Caco-2 (cell line): Measurements from ENCODE around the gene SMYD3. TPM values are rescaled to one million over a fixed set of nuclear protein-coding genes. Genes with fewer than 3 reads are reported as not detected.

Experiments
- BruUV-seq: library from RNA; stranded (reverse); fragments of 400-500 nt; replicated peaks from 2 replicates; lab custom pipeline; 2021; lab: Mats Ljungman, UMichigan
- CTCF ChIA-PET: fragments of 300-600 bp; sonication (Branson Sonifier 250); formaldehyde crosslinking; loops from one replicate; lab custom pipeline; 2022; ENCODE audit warnings: antibody characterized with exemption; lab: Charles Lee
- POLR2A ChIA-PET: fragments of 300-600 bp; sonication (Branson Sonifier 250); formaldehyde crosslinking; loops from one replicate; lab custom pipeline; 2022; ENCODE audit warnings: antibody characterized with exemption; lab: Charles Lee
- DNase-seq, 2 experiments: peaks; one replicate each; pipeline versions ENCODE4 v3.0.0 to v3.0.0-alpha.2; 2020 to 2022
- H3K27me3 ChIP-seq: replicated peaks from 2 replicates; pipeline ENCODE4 v1.6.0; 2011; ENCODE audit warnings: low read length; ENCODE audit not compliant: control insufficient read depth, insufficient read depth
- H3K36me3 ChIP-seq: 2 replicates; pipeline ENCODE4 v1.5.1; 2011; ENCODE audit warnings: low read length; ENCODE audit not compliant: control insufficient read depth, insufficient read depth
- H3K4me1 ChIP-seq: fragments of 250-450 bp; sonication (Bioruptor Pico); 2 replicates; pipeline ENCODE4 v1.5.1; 2020; ENCODE audit warnings: mild to moderate bottlenecking
- H3K4me3 ChIP-seq: 2 replicates; pipeline ENCODE4 v1.5.1; 2011; ENCODE audit warnings: low read depth, mild to moderate bottlenecking, control low read depth, low read length
- H3K9me3 ChIP-seq: fragments of 250-450 bp; sonication (Bioruptor Pico); 2 replicates; pipeline ENCODE4 v1.5.1; 2020; ENCODE audit warnings: mild to moderate bottlenecking, moderate library complexity
- H3K27ac Mint-ChIP-seq: one replicate; pipeline ENCODE4 v1.8.0; 2022; ENCODE audit warnings: mixed read lengths; ENCODE audit not compliant: unreplicated experiment
- H3K27me3 Mint-ChIP-seq: one replicate; pipeline ENCODE4 v1.8.0; 2022; ENCODE audit warnings: mixed read lengths; ENCODE audit not compliant: insufficient read depth, unreplicated experiment
- H3K36me3 Mint-ChIP-seq: one replicate; pipeline ENCODE4 v1.8.0; 2022; ENCODE audit warnings: mild to moderate bottlenecking, mixed read lengths; ENCODE audit not compliant: insufficient read depth, unreplicated experiment
- H3K4me1 Mint-ChIP-seq: one replicate; pipeline ENCODE4 v1.8.0; 2022; ENCODE audit warnings: low read depth, mixed read lengths; ENCODE audit not compliant: unreplicated experiment
- H3K4me3 Mint-ChIP-seq: one replicate; pipeline ENCODE4 v1.8.0; 2022; ENCODE audit warnings: mild to moderate bottlenecking, moderate library complexity, mixed read lengths; ENCODE audit not compliant: unreplicated experiment
- H3K9me3 Mint-ChIP-seq: one replicate; pipeline ENCODE4 v1.8.0; 2022; ENCODE audit warnings: mixed read lengths; ENCODE audit not compliant: unreplicated experiment
- CTCF ChIP-seq, 2 experiments: fragments of 200-600 bp in 1 of 2; IDR thresholded peaks; 1 replicate in 1 of 2; 2 replicates in 1 of 2; pipeline versions ENCODE4 v1.5.1 to v1.8.0; 2011 to 2022; ENCODE audit warnings: antibody characterized with exemption in 1 of 2, control low read depth in 1 of 2, inconsistent platforms in 1 of 2, low read depth in 1 of 2, low read length in 1 of 2, mild to moderate bottlenecking in 1 of 2, moderate library complexity in 1 of 2; ENCODE audit not compliant: insufficient read depth in 1 of 2, severe bottlenecking in 1 of 2, unreplicated experiment in 1 of 2
- intact Hi-C: fragments of 100-400 bp; cut with micrococcal nuclease; formaldehyde crosslinking; loops from one replicate; pipeline ENCODE4 v1.10.0; 2022; ENCODE audit not compliant: unreplicated experiment
- total RNA-seq: library from RNA; stranded (reverse); gene quantifications from 2 replicates; pipeline ENCODE4 v1.2.3, GENCODE V29; 2022

SMYD3 gene
- total RNA-seq, 1 experiment from 2014 or later: 33.0 TPM

- Mint-ChIP-seq H3K4me3 (no peak overlapping the region), H3K36me3 (no peaks in the 10 kb centered on the region), H3K9me3 (peaks cover 9% of the 10 kb centered on the region), H3K4me1 (no peaks in the 10 kb centered on the region), H3K27me3 (no peaks in the 10 kb centered on the region), H3K27ac (no peak overlapping the region)
- POLR2A ChIA-PET: no interaction called here
- BruUV-seq: no TSS peak
- H3K27me3 ChIP-seq: no peaks in the 10 kb centered on the region
- intact Hi-C loops: loop anchor here (10.0 kb wide), 1 partner anchor 563 kb away; the partner anchor contains the start of gene KIF26B
- TF ChIP-seq CTCF (IDR thresholded peaks at IDR 0.05; ENCODE audit: insufficient read depth in 1 of 2, low read depth in 1 of 2, low read length in 1 of 2, severe bottlenecking in 1 of 2, unreplicated experiment in 1 of 2): no peak
- CTCF ChIA-PET: no interaction called here
- no peaks in the 10 kb centered on the region for H3K4me1 ChIP-seq
- no peak overlapping the region for H3K4me3 ChIP-seq
- H3K36me3 ChIP-seq: no peaks in the 10 kb centered on the region
- no peaks in the 10 kb centered on the region for H3K9me3 ChIP-seq
- DNase-seq: no peak
Measured at GRCh38 chr1:245717611-245718010, 789.5 kb downstream of the SMYD3 start.

- POLR2A ChIA-PET: no interaction called here
- Histone ChIP-seq H3K9me3 (no peaks in the 10 kb centered on the region), H3K4me1 (no peaks in the 10 kb centered on the region), H3K4me3 (no peak overlapping the region), H3K36me3 (no peaks in the 10 kb centered on the region), H3K27me3 (no peaks in the 10 kb centered on the region)
- BruUV-seq: no TSS peak
- H3K9me3 Mint-ChIP-seq: peaks cover 9% of the 10 kb centered on the region
- CTCF ChIA-PET: no interaction called here
- no peak overlapping the region for H3K4me3 Mint-ChIP-seq
- intact Hi-C loops: loop anchor here (10.0 kb wide), 1 partner anchor 562 kb away; the partner anchor contains the start of gene KIF26B
- H3K27me3 Mint-ChIP-seq: no peaks in the 10 kb centered on the region
- H3K27ac Mint-ChIP-seq: no peak overlapping the region
- no peak for TF ChIP-seq CTCF (IDR thresholded peaks at IDR 0.05; ENCODE audit: insufficient read depth in 1 of 2, low read depth in 1 of 2, low read length in 1 of 2, severe bottlenecking in 1 of 2, unreplicated experiment in 1 of 2)
- no peaks in the 10 kb centered on the region for H3K36me3 Mint-ChIP-seq
- no peak for DNase-seq
- H3K4me1 Mint-ChIP-seq: no peaks in the 10 kb centered on the region
Measured at GRCh38 chr1:245716561-245716960, 790.5 kb downstream of the SMYD3 start.

- no peaks in the 10 kb centered on the region for H3K36me3 ChIP-seq
- peak in 1 of 2 experiments; percentile 16 for DNase-seq
- ChIA-PET POLR2A (no interaction called here), CTCF (no interaction called here)
- no peaks in the 10 kb centered on the region for H3K4me1 ChIP-seq
- no TSS peak for BruUV-seq
- Mint-ChIP-seq H3K27ac (no peak overlapping the region), H3K36me3 (no peaks in the 10 kb centered on the region), H3K4me1 (no peaks in the 10 kb centered on the region), H3K9me3 (peaks cover 9% of the 10 kb centered on the region), H3K27me3 (no peaks in the 10 kb centered on the region), H3K4me3 (no peak overlapping the region)
- H3K4me3 ChIP-seq: no peak overlapping the region
- no peaks in the 10 kb centered on the region for H3K27me3 ChIP-seq
- no peaks in the 10 kb centered on the region for H3K9me3 ChIP-seq
- intact Hi-C loops: loop anchor here (10.0 kb wide), 1 partner anchor 561 kb away; the partner anchor contains the start of gene KIF26B
- no peak for TF ChIP-seq CTCF (IDR thresholded peaks at IDR 0.05; ENCODE audit: insufficient read depth in 1 of 2, low read depth in 1 of 2, low read length in 1 of 2, severe bottlenecking in 1 of 2, unreplicated experiment in 1 of 2)
Measured at GRCh38 chr1:245715970-245716369, 791.1 kb downstream of the SMYD3 start.
